MM.1S (cell line): Measurements from ENCODE around the gene SPESP1.

ENCODE experiments used
- DNase-seq: peaks from one replicate; pipeline ENCODE4 v3.0.0-alpha.2; 2015
- H2AFZ ChIP-seq: fragments of 300-600 bp; sonication (generic); 2 replicates; pipeline ENCODE4 v1.6.0; 2016; ENCODE audit warnings: antibody characterized with exemption, low read length
- H3F3A ChIP-seq: fragments of 300-600 bp; sonication (generic); 2 replicates; pipeline ENCODE4 v1.6.1; 2016; ENCODE audit warnings: mild to moderate bottlenecking, antibody characterized with exemption, low read length, moderate library complexity, mixed read lengths; ENCODE audit not compliant: insufficient read depth
- H3K27ac ChIP-seq: fragments of 300-600 bp; sonication (generic); 2 replicates; pipeline ENCODE4 v1.5.1; 2016; ENCODE audit warnings: mild to moderate bottlenecking, low read length
- H3K27me3 ChIP-seq: fragments of 300-600 bp; sonication (generic); replicated peaks from 2 replicates; pipeline ENCODE4 v1.6.0; 2016; ENCODE audit warnings: low read length; ENCODE audit not compliant: insufficient read depth
- H3K36me3 ChIP-seq: fragments of 300-600 bp; sonication (generic); replicated peaks from 2 replicates; pipeline ENCODE4 v1.6.1; 2016; ENCODE audit warnings: mild to moderate bottlenecking, low read length, mixed read lengths; ENCODE audit not compliant: insufficient read depth
- H3K4me1 ChIP-seq: fragments of 300-600 bp; sonication (generic); 2 replicates; pipeline ENCODE4 v1.6.1; 2016; ENCODE audit warnings: low read length, mixed read lengths
- H3K4me2 ChIP-seq: fragments of 300-600 bp; sonication (generic); 2 replicates; pipeline ENCODE4 v1.6.0; 2016; ENCODE audit warnings: low read depth, low read length
- H3K4me3 ChIP-seq: fragments of 300-600 bp; sonication (generic); 2 replicates; pipeline ENCODE4 v1.5.1; 2016; ENCODE audit warnings: low read length, mixed read lengths
- H3K79me2 ChIP-seq: fragments of 300-600 bp; sonication (generic); 2 replicates; pipeline ENCODE4 v1.6.1; 2016; ENCODE audit warnings: mixed run types, low read length, mixed read lengths
- H3K9ac ChIP-seq: fragments of 300-600 bp; sonication (generic); 2 replicates; pipeline ENCODE4 v1.6.1; 2016; ENCODE audit warnings: low read length, mixed read lengths
- H3K9me2 ChIP-seq: fragments of 300-600 bp; sonication (generic); replicated peaks from 2 replicates; pipeline ENCODE4 v1.6.1; 2016; ENCODE audit warnings: mild to moderate bottlenecking, low read length, mixed read lengths; ENCODE audit not compliant: insufficient read depth
- H3K9me3 ChIP-seq: fragments of 300-600 bp; sonication (generic); replicated peaks from 2 replicates; pipeline ENCODE4 v1.6.1; 2016; ENCODE audit warnings: mild to moderate bottlenecking, low read length, mixed read lengths; ENCODE audit not compliant: insufficient read depth
- H4K20me1 ChIP-seq: fragments of 300-600 bp; sonication (generic); 2 replicates; pipeline ENCODE4 v1.6.1; 2016; ENCODE audit warnings: mild to moderate bottlenecking, low read length, moderate library complexity, mixed read lengths; ENCODE audit not compliant: insufficient read depth
- CTCF ChIP-seq: fragments of 300-600 bp; sonication (generic); IDR thresholded peaks from 2 replicates; pipeline ENCODE4 v1.5.1; 2016; ENCODE audit warnings: antibody characterized with exemption, low read length, mixed read lengths
- EZH2 ChIP-seq: fragments of 300-600 bp; sonication (generic); optimal IDR thresholded peaks from 2 replicates; pipeline ENCODE3; 2017; ENCODE audit warnings: low read depth, mild to moderate bottlenecking, antibody characterized with exemption, low read length, mixed read lengths
- EZH2phosphoT487 ChIP-seq: fragments of 300-600 bp; sonication (generic); IDR thresholded peaks from 2 replicates; pipeline ENCODE4 v1.6.1; 2018; ENCODE audit warnings: antibody characterized with exemption, low read length

SPESP1 gene

DNA sequence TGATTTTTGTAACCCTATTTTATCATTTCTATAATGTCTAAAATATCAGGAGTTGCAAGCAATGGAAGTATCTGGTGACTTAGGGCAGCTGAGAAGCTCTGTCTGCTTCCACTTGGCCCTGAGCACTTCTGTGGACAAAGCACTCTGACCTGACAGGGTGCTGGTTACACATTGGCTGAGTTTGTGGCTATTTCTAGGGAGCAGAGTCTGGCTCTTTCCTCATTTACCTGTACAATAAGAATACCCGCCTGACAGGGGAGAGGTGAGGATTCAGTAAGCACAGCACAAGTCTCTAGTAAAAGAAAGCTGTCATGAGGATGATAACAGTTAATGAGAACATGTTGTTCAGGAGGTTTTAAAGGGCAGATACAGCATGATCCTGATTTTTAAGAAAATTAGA is 33.3 kb upstream of the SPESP1 start:
- no peaks in the 10 kb centered on the region for H3K27me3 ChIP-seq
- no peak for TF ChIP-seq EZH2phosphoT487
- no peak for TF ChIP-seq CTCF
- no peak for TF ChIP-seq EZH2
- H3K9ac ChIP-seq, result no peak overlapping the region
- H3F3A ChIP-seq, result no peaks in the 10 kb centered on the region
- H2AFZ ChIP-seq, result no peak overlapping the region
- no peak for DNase-seq
- no peaks in the 10 kb centered on the region for H4K20me1 ChIP-seq
- no peaks in the 10 kb centered on the region for H3K9me3 ChIP-seq
- no peaks in the 10 kb centered on the region for H3K36me3 ChIP-seq
- no peak overlapping the region for H3K4me2 ChIP-seq
- H3K9me2 ChIP-seq, result no peaks in the 10 kb centered on the region
- H3K27ac ChIP-seq, result no peak overlapping the region
- no peaks in the 10 kb centered on the region for H3K4me1 ChIP-seq
- no peaks in the 10 kb centered on the region for H3K79me2 ChIP-seq
- no peak overlapping the region for H3K4me3 ChIP-seq

DNA sequence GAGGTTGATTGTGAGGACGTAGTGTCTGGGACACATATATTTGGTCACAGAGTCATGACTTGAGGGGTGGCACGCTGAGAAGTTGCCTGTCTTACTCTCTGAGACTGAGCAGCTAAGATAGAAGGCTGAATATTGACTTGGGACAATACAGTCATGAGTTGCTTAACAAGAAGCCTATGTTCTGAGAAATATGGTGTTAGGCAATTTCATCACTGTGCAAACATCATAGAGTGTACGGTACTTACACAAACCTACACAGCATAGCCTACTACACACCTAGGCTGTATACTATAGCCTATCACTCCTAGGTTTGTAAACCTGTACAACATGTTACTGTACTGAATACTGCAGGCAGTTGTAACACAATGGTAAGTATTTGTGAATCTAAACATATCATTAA is 30.3 kb upstream of the SPESP1 start:
- Histone ChIP-seq H3K9me3 (no peaks in the 10 kb centered on the region), H3K9ac (no peak overlapping the region), H3K4me3 (no peak overlapping the region), H3K9me2 (no peaks in the 10 kb centered on the region), H3K4me1 (no peaks in the 10 kb centered on the region), H3K79me2 (no peaks in the 10 kb centered on the region), H3K4me2 (no peak overlapping the region), H3F3A (no peaks in the 10 kb centered on the region), H4K20me1 (no peaks in the 10 kb centered on the region), H3K27ac (no peak overlapping the region), H3K27me3 (no peaks in the 10 kb centered on the region), H2AFZ (no peak overlapping the region), H3K36me3 (no peaks in the 10 kb centered on the region)
- DNase-seq, result no peak
- TF ChIP-seq EZH2phosphoT487, result no peak
- TF ChIP-seq CTCF, result no peak

DNA sequence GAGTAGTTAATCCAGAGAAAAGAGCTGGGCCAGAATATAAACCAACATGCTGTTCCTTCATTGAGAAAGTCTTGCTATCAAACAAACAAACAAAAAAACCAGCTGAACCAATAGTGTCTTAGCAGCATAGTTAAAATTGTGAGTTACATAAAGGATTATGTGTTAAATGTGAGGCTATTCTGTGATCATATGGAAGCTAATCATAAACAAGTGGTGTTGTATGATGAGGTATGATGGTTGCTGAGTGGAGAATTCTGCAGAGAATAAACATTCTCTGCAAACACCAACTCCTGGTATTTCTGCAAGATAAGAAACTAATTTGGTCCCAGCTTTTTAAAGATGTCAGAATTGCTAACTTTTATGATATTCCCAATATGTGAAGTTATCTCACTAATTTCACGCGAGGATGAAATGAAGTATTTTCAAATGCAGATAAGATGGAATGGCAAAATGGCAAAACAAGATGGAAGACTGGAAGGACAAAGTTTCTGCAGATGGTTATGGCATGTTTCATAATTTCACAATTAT is 22.9 kb upstream of the SPESP1 start:
- Histone ChIP-seq H3K9me2 (no peaks in the 10 kb centered on the region), H3K79me2 (no peaks in the 10 kb centered on the region), H3K27ac (no peak overlapping the region), H3K4me3 (no peak overlapping the region), H3K9ac (no peak overlapping the region), H3K36me3 (no peaks in the 10 kb centered on the region), H4K20me1 (no peaks in the 10 kb centered on the region), H3K27me3 (no peaks in the 10 kb centered on the region), H3K4me1 (no peaks in the 10 kb centered on the region), H3F3A (no peaks in the 10 kb centered on the region), H2AFZ (no peak overlapping the region), H3K4me2 (no peak overlapping the region), H3K9me3 (no peaks in the 10 kb centered on the region)
- no peak for DNase-seq
- TF ChIP-seq EZH2 (no peak), CTCF (no peak), EZH2phosphoT487 (no peak)
